Osteoblast (primary cell): ENCODE data around the gene CGGBP1. TPM values are rescaled to one million over a fixed set of nuclear protein-coding genes. Genes with fewer than 3 reads are reported as not detected.

Source experiments
- DNase-seq: peaks from one replicate; pipeline ENCODE4 v3.0.0; 2011; ENCODE audit warnings: low spot score, mixed read lengths; ENCODE audit not compliant: insufficient read length; ENCODE audit errors: missing footprints
- H2AFZ ChIP-seq: 2 replicates; pipeline ENCODE4 v1.6.0; 2011; ENCODE audit warnings: mild to moderate bottlenecking, low read length
- H3K27ac ChIP-seq: 2 replicates; pipeline ENCODE4 v1.5.1; 2011; ENCODE audit warnings: mild to moderate bottlenecking, low read depth, low read length, moderate library complexity
- H3K27me3 ChIP-seq: 2 replicates; pipeline ENCODE4 v1.6.0; 2012; ENCODE audit warnings: mild to moderate bottlenecking, control low read depth, inconsistent platforms, low read length, moderate library complexity; ENCODE audit not compliant: insufficient read depth
- H3K36me3 ChIP-seq: 2 replicates; pipeline ENCODE4 v1.5.1; 2011; ENCODE audit warnings: mild to moderate bottlenecking, low read length, control low read depth, moderate library complexity; ENCODE audit not compliant: insufficient read depth
- H3K4me1 ChIP-seq: 2 replicates; pipeline ENCODE4 v1.5.1; 2011; ENCODE audit warnings: mild to moderate bottlenecking, low read length, control low read depth, moderate library complexity; ENCODE audit not compliant: insufficient read depth
- H3K4me2 ChIP-seq: 2 replicates; pipeline ENCODE4 v1.6.0; 2011; ENCODE audit warnings: mild to moderate bottlenecking, low read length; ENCODE audit not compliant: insufficient read depth
- H3K4me3 ChIP-seq: fragments of 200-600 bp; sonication (generic); 3 replicates; pipeline ENCODE4 v1.5.1; 2012; ENCODE audit warnings: mild to moderate bottlenecking, low read length, inconsistent platforms; ENCODE audit not compliant: insufficient read depth
- H3K79me2 ChIP-seq: 2 replicates; pipeline ENCODE4 v1.6.0; 2012; ENCODE audit warnings: mild to moderate bottlenecking, low read length, control low read depth, inconsistent platforms; ENCODE audit not compliant: insufficient read depth
- H3K9me3 ChIP-seq: 2 replicates; pipeline ENCODE4 v1.5.1; 2011; ENCODE audit warnings: low read depth, low read length, control low read depth
- H4K20me1 ChIP-seq: 2 replicates; pipeline ENCODE4 v1.6.0; 2012; ENCODE audit warnings: mild to moderate bottlenecking, low read length, control low read depth; ENCODE audit not compliant: insufficient read depth
- total RNA-seq: library from RNA; depleted of rRNA; stranded (reverse); fragments of >200 nt; gene quantifications from 2 replicates; pipeline ENCODE4 v1.2.3, GENCODE V29; 2012
- TF ChIP-seq, protein P1 (sequence below): IDR thresholded peaks from 2 replicates; pipeline ENCODE4 v1.5.1; 2011; ENCODE audit warnings: mild to moderate bottlenecking, low read depth, low read length, moderate library complexity; ENCODE audit errors: extremely low read depth

Gene CGGBP1
- total RNA-seq, 1 donor = 107 TPM

DNA sequence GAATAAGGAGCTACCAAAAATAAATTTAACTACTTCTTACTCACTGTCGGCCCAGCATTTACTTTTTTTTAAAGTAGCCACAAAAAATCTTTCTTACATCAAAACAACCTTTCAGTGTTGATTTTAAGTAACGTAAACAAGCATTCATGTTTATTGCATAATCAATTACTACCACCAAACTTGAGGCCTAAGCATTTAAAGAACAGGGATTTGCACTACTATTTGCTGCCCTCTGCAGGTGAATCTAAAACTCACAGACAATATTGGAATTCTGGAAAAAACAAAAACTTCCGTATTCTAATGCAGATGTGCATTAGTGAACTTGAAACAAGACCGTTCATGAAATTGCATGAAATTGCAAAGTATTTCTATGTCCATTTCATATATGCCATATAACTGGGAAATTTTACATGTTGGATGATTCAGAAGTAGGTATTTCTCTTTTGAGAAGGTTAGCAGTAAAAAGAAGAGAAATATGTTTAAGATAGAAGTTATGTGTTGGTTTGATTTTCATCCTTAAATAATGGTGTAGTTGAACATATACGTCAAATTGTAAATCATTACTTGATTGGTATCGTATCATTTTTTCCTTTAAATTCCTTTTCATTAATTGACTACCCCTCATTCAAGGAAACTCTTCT lies 55.6 kb downstream of the CGGBP1 start:
- Histone ChIP-seq H3K36me3 (no peaks in the 10 kb centered on the region), H3K27ac (no peak overlapping the region), H4K20me1 (no peaks in the 10 kb centered on the region), H3K27me3 (no peaks in the 10 kb centered on the region), H3K9me3 (no peaks in the 10 kb centered on the region), H3K4me2 (no peak overlapping the region), H3K4me1 (no peaks in the 10 kb centered on the region), H3K79me2 (no peaks in the 10 kb centered on the region), H2AFZ (no peak overlapping the region), H3K4me3 (no peak overlapping the region)
- peak; percentile 78 for DNase-seq
- TF ChIP-seq, protein P1, sequence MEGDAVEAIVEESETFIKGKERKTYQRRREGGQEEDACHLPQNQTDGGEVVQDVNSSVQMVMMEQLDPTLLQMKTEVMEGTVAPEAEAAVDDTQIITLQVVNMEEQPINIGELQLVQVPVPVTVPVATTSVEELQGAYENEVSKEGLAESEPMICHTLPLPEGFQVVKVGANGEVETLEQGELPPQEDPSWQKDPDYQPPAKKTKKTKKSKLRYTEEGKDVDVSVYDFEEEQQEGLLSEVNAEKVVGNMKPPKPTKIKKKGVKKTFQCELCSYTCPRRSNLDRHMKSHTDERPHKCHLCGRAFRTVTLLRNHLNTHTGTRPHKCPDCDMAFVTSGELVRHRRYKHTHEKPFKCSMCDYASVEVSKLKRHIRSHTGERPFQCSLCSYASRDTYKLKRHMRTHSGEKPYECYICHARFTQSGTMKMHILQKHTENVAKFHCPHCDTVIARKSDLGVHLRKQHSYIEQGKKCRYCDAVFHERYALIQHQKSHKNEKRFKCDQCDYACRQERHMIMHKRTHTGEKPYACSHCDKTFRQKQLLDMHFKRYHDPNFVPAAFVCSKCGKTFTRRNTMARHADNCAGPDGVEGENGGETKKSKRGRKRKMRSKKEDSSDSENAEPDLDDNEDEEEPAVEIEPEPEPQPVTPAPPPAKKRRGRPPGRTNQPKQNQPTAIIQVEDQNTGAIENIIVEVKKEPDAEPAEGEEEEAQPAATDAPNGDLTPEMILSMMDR = peak; percentile 80

DNA sequence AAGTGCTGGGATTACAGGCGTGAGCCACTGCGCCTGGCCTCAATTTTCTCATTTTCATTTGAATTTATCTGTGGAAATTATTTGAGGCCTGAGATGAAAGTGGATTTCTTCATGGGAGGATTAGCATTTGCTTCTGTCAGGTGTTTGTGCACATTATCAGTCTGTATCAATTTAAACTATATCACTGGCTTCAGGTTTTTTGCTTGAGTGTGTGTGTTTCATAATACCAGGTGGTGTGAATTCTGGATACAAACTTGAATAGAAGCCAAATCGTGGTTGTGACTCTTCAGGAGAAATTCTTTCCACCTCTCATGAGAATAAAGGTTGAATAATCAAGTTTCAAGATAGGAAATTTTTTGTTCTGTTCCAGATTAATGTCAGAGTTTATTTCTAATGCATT lies 56.4 kb downstream of the CGGBP1 start:
- Histone ChIP-seq H3K27ac (no peak overlapping the region), H3K27me3 (no peaks in the 10 kb centered on the region), H3K79me2 (no peaks in the 10 kb centered on the region), H3K4me1 (peaks cover under 1% of the 10 kb centered on the region), H4K20me1 (no peaks in the 10 kb centered on the region), H3K4me3 (no peak overlapping the region), H2AFZ (no peak overlapping the region), H3K4me2 (no peak overlapping the region), H3K36me3 (no peaks in the 10 kb centered on the region), H3K9me3 (no peaks in the 10 kb centered on the region)
- TF ChIP-seq, protein P1 = no peak
- DNase-seq = no peak

Other genes starting within 250 kb of the CGGBP1 start
- gene ZNF654, start 250 bp upstream of the CGGBP1 start, total RNA-seq = 21.8 and 23.2 TPM in 2 replicates
- 33.6 and 35.5 TPM in 2 replicates for gene C3orf38, start 91.0 kb upstream of the CGGBP1 start, total RNA-seq